ENCODE measurements around the gene SAC3D1. TPM values are rescaled to one million over a fixed set of nuclear protein-coding genes. Genes with fewer than 3 reads are reported as not detected.

Gene SAC3D1
- total RNA-seq, 1 experiment from 2014 or later: 1.9 TPM

GRCh38 chr11:65047581-65048422 lies 6.8 kb downstream of the SAC3D1 start:
- 0 out of 2 replicates have a peak, but pooled peaks cover 3% of the 10 kb centered on the region for H3K36me3 ChIP-seq (ENCODE audit: insufficient read depth, low read length)
- H4K20me1 ChIP-seq (ENCODE audit: insufficient read depth, low read depth, low read length): no peaks in the 10 kb centered on the region
- no peak overlapping the region for H3K27ac ChIP-seq (ENCODE audit: low read length)
- no peak overlapping the region for H2AFZ ChIP-seq (ENCODE audit: low read length)
- H3K4me3 ChIP-seq (ENCODE audit: low read length): no peak overlapping the region
- DNase-seq: no peak
- H3K9me2 ChIP-seq (replicated peaks; ENCODE audit: insufficient read depth, low read length): no peaks in the 10 kb centered on the region
- no peaks in the 10 kb centered on the region for H3K4me1 ChIP-seq (ENCODE audit: low read length)
- no peak overlapping the region for H3K4me2 ChIP-seq (ENCODE audit: low read depth, low read length, poor library complexity, severe bottlenecking)
- H3K79me2 ChIP-seq (ENCODE audit: low read length): no peaks in the 10 kb centered on the region
- H3K9ac ChIP-seq (ENCODE audit: low read length): no peak overlapping the region
- no peaks in the 10 kb centered on the region for H3K27me3 ChIP-seq (ENCODE audit: low read length)
- no peaks in the 10 kb centered on the region for H3K9me3 ChIP-seq (ENCODE audit: low read length)

DNA sequence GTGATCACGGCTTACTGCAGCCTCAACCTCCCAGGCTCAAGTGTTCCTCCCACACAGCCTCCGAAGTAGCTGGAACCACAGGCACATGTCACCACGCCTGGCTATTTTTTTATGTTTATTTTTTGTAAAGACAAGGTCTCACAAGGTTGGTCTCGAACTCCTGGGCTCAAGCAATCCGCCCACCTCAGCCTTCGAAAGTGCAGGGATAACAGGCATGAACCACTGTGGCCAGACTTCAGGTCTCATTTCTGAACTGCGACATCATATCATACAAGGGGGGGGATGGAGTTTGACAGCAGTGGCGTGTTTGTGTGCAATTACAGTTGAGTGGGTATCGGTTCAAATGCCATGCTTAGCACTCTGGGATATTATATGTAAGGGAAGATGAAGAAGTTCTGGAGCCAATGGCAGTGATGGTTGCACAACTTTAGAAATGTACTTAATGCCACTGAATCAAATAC lies 10.4 kb downstream of the SAC3D1 start:
- Histone ChIP-seq H2AFZ (ENCODE audit: low read length) (no peak overlapping the region), H3K4me2 (ENCODE audit: low read depth, low read length, poor library complexity, severe bottlenecking) (no peak overlapping the region), H3K4me3 (ENCODE audit: low read length) (no peak overlapping the region), H3K27me3 (ENCODE audit: low read length) (no peaks in the 10 kb centered on the region), H3K27ac (ENCODE audit: low read length) (no peak overlapping the region), H3K4me1 (ENCODE audit: low read length) (no peaks in the 10 kb centered on the region), H3K9ac (ENCODE audit: low read length) (no peak overlapping the region), H3K79me2 (ENCODE audit: low read length) (no peaks in the 10 kb centered on the region), H3K9me3 (ENCODE audit: low read length) (no peaks in the 10 kb centered on the region), H3K9me2 (replicated peaks; ENCODE audit: insufficient read depth, low read length) (no peaks in the 10 kb centered on the region), H3K36me3 (ENCODE audit: insufficient read depth, low read length) (no peaks in the 10 kb centered on the region), H4K20me1 (ENCODE audit: insufficient read depth, low read depth, low read length) (no peaks in the 10 kb centered on the region)
- DNase-seq: no peak

GRCh38 chr11:65053827-65054508 lies 13.0 kb downstream of the SAC3D1 start:
- no peak for DNase-seq
- H3K9me2 ChIP-seq (replicated peaks; ENCODE audit: insufficient read depth, low read length): no peaks in the 10 kb centered on the region
- no peaks in the 10 kb centered on the region for H3K9me3 ChIP-seq (ENCODE audit: low read length)
- H3K36me3 ChIP-seq (ENCODE audit: insufficient read depth, low read length): no peaks in the 10 kb centered on the region
- no peaks in the 10 kb centered on the region for H4K20me1 ChIP-seq (ENCODE audit: insufficient read depth, low read depth, low read length)
- H3K4me1 ChIP-seq (ENCODE audit: low read length): no peaks in the 10 kb centered on the region
- no peaks in the 10 kb centered on the region for H3K27me3 ChIP-seq (ENCODE audit: low read length)
- no peak overlapping the region for H3K4me3 ChIP-seq (ENCODE audit: low read length)
- H3K4me2 ChIP-seq (ENCODE audit: low read depth, low read length, poor library complexity, severe bottlenecking): no peak overlapping the region
- H2AFZ ChIP-seq (ENCODE audit: low read length): no peak overlapping the region
- no peaks in the 10 kb centered on the region for H3K79me2 ChIP-seq (ENCODE audit: low read length)
- H3K9ac ChIP-seq (ENCODE audit: low read length): no peak overlapping the region
- no peak overlapping the region for H3K27ac ChIP-seq (ENCODE audit: low read length)

DNA sequence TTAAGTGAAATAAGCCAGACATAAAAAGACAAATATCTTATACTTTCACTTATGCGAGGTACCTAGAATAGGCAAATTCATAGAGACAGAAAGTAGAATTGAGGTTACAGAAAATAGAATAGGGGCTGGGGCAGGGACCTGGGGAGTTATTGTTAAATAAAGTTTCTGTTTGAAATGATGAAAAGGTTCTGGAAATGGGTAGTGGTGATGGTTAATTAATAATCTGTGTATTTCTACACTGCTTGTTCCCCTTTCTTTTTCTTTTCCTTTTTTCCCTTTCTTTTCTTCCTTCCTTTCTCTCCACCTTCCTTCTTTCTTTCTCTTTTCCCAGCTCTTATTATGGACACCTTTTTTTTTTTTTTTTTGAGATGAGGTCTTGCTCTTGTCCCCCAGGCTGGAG lies 14.5 kb downstream of the SAC3D1 start:
- Histone ChIP-seq H3K4me1 (ENCODE audit: low read length) (0 out of 2 replicates have a peak, but pooled peaks cover 3% of the 10 kb centered on the region), H3K9me3 (ENCODE audit: low read length) (no peaks in the 10 kb centered on the region), H3K27me3 (ENCODE audit: low read length) (no peaks in the 10 kb centered on the region), H3K79me2 (ENCODE audit: low read length) (no peaks in the 10 kb centered on the region), H3K36me3 (ENCODE audit: insufficient read depth, low read length) (no peaks in the 10 kb centered on the region), H2AFZ (ENCODE audit: low read length) (no peak overlapping the region), H4K20me1 (ENCODE audit: insufficient read depth, low read depth, low read length) (no peaks in the 10 kb centered on the region), H3K27ac (ENCODE audit: low read length) (no peak overlapping the region), H3K4me2 (ENCODE audit: low read depth, low read length, poor library complexity, severe bottlenecking) (no peak overlapping the region), H3K9ac (ENCODE audit: low read length) (no peak overlapping the region), H3K4me3 (ENCODE audit: low read length) (no peak overlapping the region), H3K9me2 (replicated peaks; ENCODE audit: insufficient read depth, low read length) (no peaks in the 10 kb centered on the region)
- no peak for DNase-seq

DNA sequence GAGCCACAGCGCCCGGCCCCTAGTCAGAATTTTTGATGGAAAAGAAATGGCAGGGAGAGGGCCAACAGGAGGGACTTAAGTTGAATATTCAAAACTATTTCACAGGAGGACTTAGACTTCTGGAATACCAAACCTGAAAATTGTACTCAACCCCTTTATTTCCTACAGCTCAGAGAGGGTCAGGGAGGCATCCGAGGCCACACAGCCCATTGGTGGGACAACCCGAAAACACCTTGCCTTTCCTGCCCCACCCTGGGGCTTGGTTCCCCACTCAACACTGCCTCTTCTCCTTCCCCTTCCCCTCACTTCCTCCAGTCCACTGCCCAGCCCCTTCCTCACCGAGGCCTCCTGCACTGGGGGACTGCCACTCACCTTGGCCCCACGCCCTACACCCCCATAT lies 16.0 kb downstream of the SAC3D1 start:
- H2AFZ ChIP-seq (ENCODE audit: low read length): no peak overlapping the region
- no peak for DNase-seq
- H3K9ac ChIP-seq (ENCODE audit: low read length): no peak overlapping the region
- no peaks in the 10 kb centered on the region for H3K9me2 ChIP-seq (replicated peaks; ENCODE audit: insufficient read depth, low read length)
- H3K4me3 ChIP-seq (ENCODE audit: low read length): no peak overlapping the region
- H3K9me3 ChIP-seq (ENCODE audit: low read length): no peaks in the 10 kb centered on the region
- H3K4me2 ChIP-seq (ENCODE audit: low read depth, low read length, poor library complexity, severe bottlenecking): no peak overlapping the region
- no peaks in the 10 kb centered on the region for H4K20me1 ChIP-seq (ENCODE audit: insufficient read depth, low read depth, low read length)
- no peaks in the 10 kb centered on the region for H3K36me3 ChIP-seq (ENCODE audit: insufficient read depth, low read length)
- no peaks in the 10 kb centered on the region for H3K79me2 ChIP-seq (ENCODE audit: low read length)
- no peak overlapping the region for H3K27ac ChIP-seq (ENCODE audit: low read length)
- 0 out of 2 replicates have a peak, but pooled peaks cover 3% of the 10 kb centered on the region for H3K4me1 ChIP-seq (ENCODE audit: low read length)
- H3K27me3 ChIP-seq (ENCODE audit: low read length): no peaks in the 10 kb centered on the region

DNA sequence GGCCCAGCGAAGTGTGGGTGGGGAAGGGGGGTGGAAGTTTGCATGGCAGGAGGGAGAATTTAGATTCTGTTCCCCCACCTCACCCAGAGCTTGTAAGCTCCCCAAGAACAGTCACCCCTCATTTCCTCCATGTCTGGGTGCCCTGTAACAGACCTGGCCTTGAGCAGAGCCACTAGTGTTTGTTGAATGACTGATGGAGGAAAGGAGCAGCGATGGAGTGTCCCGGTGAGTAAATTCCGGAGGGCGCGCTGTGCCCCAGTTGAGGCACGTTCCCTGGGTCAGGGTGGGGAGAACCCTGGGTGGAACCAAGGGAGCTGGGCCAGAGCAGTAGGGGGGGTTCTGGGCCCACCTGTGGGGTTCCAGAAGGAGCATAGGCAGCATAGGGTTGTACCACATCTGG lies 16.5 kb downstream of the SAC3D1 start:
- DNase-seq: no peak
- no peaks in the 10 kb centered on the region for H3K79me2 ChIP-seq (ENCODE audit: low read length)
- H3K27me3 ChIP-seq (ENCODE audit: low read length): no peaks in the 10 kb centered on the region
- no peak overlapping the region for H2AFZ ChIP-seq (ENCODE audit: low read length)
- no peaks in the 10 kb centered on the region for H3K36me3 ChIP-seq (ENCODE audit: insufficient read depth, low read length)
- H3K4me3 ChIP-seq (ENCODE audit: low read length): no peak overlapping the region
- no peaks in the 10 kb centered on the region for H3K9me3 ChIP-seq (ENCODE audit: low read length)
- no peaks in the 10 kb centered on the region for H4K20me1 ChIP-seq (ENCODE audit: insufficient read depth, low read depth, low read length)
- 0 out of 2 replicates have a peak, but pooled peaks cover 3% of the 10 kb centered on the region for H3K4me1 ChIP-seq (ENCODE audit: low read length)
- H3K9ac ChIP-seq (ENCODE audit: low read length): no peak overlapping the region
- no peaks in the 10 kb centered on the region for H3K9me2 ChIP-seq (replicated peaks; ENCODE audit: insufficient read depth, low read length)
- H3K27ac ChIP-seq (ENCODE audit: low read length): no peak overlapping the region
- no peak overlapping the region for H3K4me2 ChIP-seq (ENCODE audit: low read depth, low read length, poor library complexity, severe bottlenecking)

- Histone ChIP-seq H3K36me3 (ENCODE audit: insufficient read depth, low read length) (no peaks in the 10 kb centered on the region), H3K79me2 (ENCODE audit: low read length) (no peaks in the 10 kb centered on the region), H2AFZ (ENCODE audit: low read length) (no peak overlapping the region), H3K4me2 (ENCODE audit: low read depth, low read length, poor library complexity, severe bottlenecking) (no peak overlapping the region), H4K20me1 (ENCODE audit: insufficient read depth, low read depth, low read length) (no peaks in the 10 kb centered on the region), H3K9me2 (replicated peaks; ENCODE audit: insufficient read depth, low read length) (no peaks in the 10 kb centered on the region), H3K4me3 (ENCODE audit: low read length) (no peak overlapping the region), H3K9me3 (ENCODE audit: low read length) (no peaks in the 10 kb centered on the region), H3K27me3 (ENCODE audit: low read length) (no peaks in the 10 kb centered on the region), H3K9ac (ENCODE audit: low read length) (no peak overlapping the region), H3K27ac (ENCODE audit: low read length) (no peak overlapping the region), H3K4me1 (ENCODE audit: low read length) (0 out of 2 replicates have a peak, but pooled peaks cover 3% of the 10 kb centered on the region)
- no peak for DNase-seq
These were observed 17.0 kb downstream of the SAC3D1 start for GRCh38 chr11:65058012-65058411.

DNA sequence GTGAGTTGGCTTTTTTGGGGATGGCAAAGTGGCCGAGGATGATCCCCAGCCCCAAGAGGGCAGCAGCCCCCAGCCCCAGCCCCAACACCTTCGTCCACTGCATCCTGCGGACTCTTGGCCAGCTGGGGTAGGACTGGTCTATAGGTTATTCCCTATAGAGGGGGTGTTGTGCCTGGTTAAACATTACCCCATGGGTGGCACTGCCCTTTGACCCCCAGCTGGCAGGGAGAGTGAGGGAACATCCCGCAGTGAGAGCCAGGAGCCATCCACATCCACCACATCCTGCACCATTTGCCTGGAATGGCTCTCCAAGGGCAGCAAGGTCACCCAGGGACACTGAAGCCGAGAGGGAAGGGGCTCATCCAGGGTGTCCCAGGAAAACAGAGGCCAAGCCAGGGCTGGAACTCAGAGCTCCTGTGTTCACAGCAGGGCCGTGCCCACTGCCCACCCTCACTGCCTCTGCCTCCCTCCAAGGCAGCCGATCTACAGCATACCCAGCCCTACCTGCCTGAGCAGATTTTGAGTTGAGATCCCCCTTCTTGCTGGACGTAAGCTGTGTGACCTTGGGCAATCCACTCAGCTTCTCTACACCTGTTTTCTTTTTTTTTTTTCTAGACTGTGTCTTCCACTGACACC lies 17.5 kb downstream of the SAC3D1 start, which contains the start of gene NAALADL1:
Gene NAALADL1, minus strand, starts transcription at position 135 of the 636 bp plus-strand sequence. Its CDS starts 32 bp downstream, at position 103.
- no peaks in the 10 kb centered on the region for H3K9me2 ChIP-seq (replicated peaks; ENCODE audit: insufficient read depth, low read length)
- no peaks in the 10 kb centered on the region for H3K27me3 ChIP-seq (ENCODE audit: low read length)
- no peak within 1 kb of the TSS for H3K27ac ChIP-seq (ENCODE audit: low read length)
- H3K4me3 ChIP-seq (ENCODE audit: low read length): no peak within 1 kb of the TSS
- H3K9ac ChIP-seq (ENCODE audit: low read length): no peak within 1 kb of the TSS
- no peak for DNase-seq
- H3K4me2 ChIP-seq (ENCODE audit: low read depth, low read length, poor library complexity, severe bottlenecking): no peak within 1 kb of the TSS
- H3K4me1 ChIP-seq (ENCODE audit: low read length): 0 out of 2 replicates have a peak, but pooled peaks cover 3% of the 10 kb centered on the region
- H3K9me3 ChIP-seq (ENCODE audit: low read length): no peaks in the 10 kb centered on the region
- no peaks in the 10 kb centered on the region for H3K79me2 ChIP-seq (ENCODE audit: low read length)
- no peak within 1 kb of the TSS for H2AFZ ChIP-seq (ENCODE audit: low read length)
- H3K36me3 ChIP-seq (ENCODE audit: insufficient read depth, low read length): no peaks in the 10 kb centered on the region
- no peaks in the 10 kb centered on the region for H4K20me1 ChIP-seq (ENCODE audit: insufficient read depth, low read depth, low read length)
